H1 (cell line): ENCODE measurements around the gene FES. TPM values are rescaled to one million over a fixed set of nuclear protein-coding genes. Genes with fewer than 3 reads are reported as not detected.
A peak's percentile ranks its signal among the peaks of the same experiment; 100 is the strongest.

ENCODE experiments used
- CTCF ChIA-PET: fragments of 300-600 bp; sonication (Branson Sonifier 250); formaldehyde crosslinking; loops from one replicate; lab custom pipeline; 2021; ENCODE audit not compliant: partially characterized antibody; lab: Charles Lee
- POLR2A ChIA-PET: fragments of 300-600 bp; sonication (Branson Sonifier 250); formaldehyde crosslinking; loops from one replicate; lab custom pipeline; 2021; ENCODE audit warnings: inconsistent platforms; ENCODE audit not compliant: partially characterized antibody; lab: Charles Lee
- DNase-seq, 2 experiments: peaks; one replicate each; pipeline versions ENCODE4 v3.0.0 to v3.0.0-alpha.2; 2010 to 2022; ENCODE audit warnings: low spot score in 2 of 2, low read depth in 1 of 2, mixed read lengths in 1 of 2
- FAIRE-seq: peaks from 2 replicates; lab custom pipeline; 2011; peaks lifted over from hg19 to GRCh38; lab: Jason Lieb, UNC
- H2AFZ ChIP-seq: 2 replicates; pipeline ENCODE4 v1.8.1; 2012; ENCODE audit warnings: low read length, inconsistent platforms
- H2AK5ac ChIP-seq: 2 replicates; pipeline ENCODE4 v1.6.1; 2013; ENCODE audit warnings: low read depth, low read length
- H2BK120ac ChIP-seq: replicated peaks from 2 replicates; pipeline ENCODE3; 2013; ENCODE audit warnings: low read depth, low read length, inconsistent platforms
- H2BK12ac ChIP-seq: 2 replicates; pipeline ENCODE4 v1.6.1; 2013; ENCODE audit warnings: low read depth, low read length
- H2BK15ac ChIP-seq: 2 replicates; pipeline ENCODE4 v1.6.1; 2013; ENCODE audit warnings: low read length
- H2BK20ac ChIP-seq: 2 replicates; pipeline ENCODE4 v1.6.1; 2013; ENCODE audit warnings: low read length
- H2BK5ac ChIP-seq: 2 replicates; pipeline ENCODE4 v1.6.1; 2013; ENCODE audit warnings: low read depth, low read length
- H3K14ac ChIP-seq: 2 replicates; pipeline ENCODE4 v1.6.1; 2013; ENCODE audit warnings: inconsistent platforms; ENCODE audit not compliant: insufficient read length
- H3K18ac ChIP-seq: 2 replicates; pipeline ENCODE4 v1.6.1; 2013; ENCODE audit warnings: low read length; ENCODE audit errors: extremely low read depth
- H3K23ac ChIP-seq: 2 replicates; pipeline ENCODE4 v1.6.1; 2013; ENCODE audit warnings: inconsistent platforms; ENCODE audit not compliant: insufficient read length
- H3K23me2 ChIP-seq: 2 replicates; pipeline ENCODE4 v1.6.1; 2013; ENCODE audit warnings: low read depth, low read length
- H3K27ac ChIP-seq: 2 replicates; pipeline ENCODE4 v1.6.1; 2011; ENCODE audit warnings: low read depth, low read length, inconsistent platforms
- H3K27me3 ChIP-seq, 4 experiments: replicated peaks in 1 of 4; 1 replicate in 1 of 4; 2 replicates in 3 of 4; pipeline versions ENCODE4 v1.6.1 to v1.8.1; 2011 to 2013; ENCODE audit warnings: low read length in 3 of 4, mild to moderate bottlenecking in 3 of 4, inconsistent platforms in 2 of 4, mixed read lengths in 2 of 4, moderate library complexity in 1 of 4; ENCODE audit not compliant: control insufficient read depth in 3 of 4, insufficient read depth in 3 of 4; ENCODE audit errors: extremely low read depth in 1 of 4
- H3K36me3 ChIP-seq, 4 experiments: 2 replicates each; pipeline versions ENCODE4 v1.6.1 to v1.8.1; 2011 to 2013; ENCODE audit warnings: mild to moderate bottlenecking in 4 of 4, low read length in 3 of 4, moderate library complexity in 2 of 4, control low read depth in 1 of 4, inconsistent platforms in 1 of 4; ENCODE audit not compliant: insufficient read depth in 4 of 4, control insufficient read depth in 2 of 4
- H3K4ac ChIP-seq: replicated peaks from 2 replicates; pipeline ENCODE3; 2013; ENCODE audit warnings: low read length, low read depth, mixed read lengths, inconsistent platforms; ENCODE audit not compliant: insufficient read length
- H3K4me1 ChIP-seq, 4 experiments: replicated peaks in 1 of 4; 1 replicate in 1 of 4; 2 replicates in 3 of 4; pipeline versions ENCODE4 v1.6.1 to v1.8.1; 2011 to 2013; ENCODE audit warnings: low read length in 3 of 4, inconsistent platforms in 2 of 4, mixed read lengths in 1 of 4; ENCODE audit not compliant: insufficient read depth in 4 of 4, control insufficient read depth in 3 of 4
- H3K4me2 ChIP-seq, 2 experiments: 2 replicates each; pipeline versions ENCODE4 v1.6.1 to v1.8.1; 2011 to 2013; ENCODE audit warnings: low read depth in 2 of 2, low read length in 2 of 2, control low read depth in 1 of 2, inconsistent platforms in 1 of 2, mild to moderate bottlenecking in 1 of 2; ENCODE audit not compliant: insufficient read depth in 1 of 2
- H3K4me3 ChIP-seq, 4 experiments: fragments of 200-600, 300-600 bp in 1 of 4; sonication (generic), shearing (Covaris generic), sonication (Bioruptor Twin) in 1 of 4; 2 replicates each; pipeline versions ENCODE4 v1.5.1 to v1.8.1; 2011 to 2016; ENCODE audit warnings: low read length in 4 of 4, low read depth in 3 of 4, control low read depth in 2 of 4, inconsistent platforms in 2 of 4, mild to moderate bottlenecking in 2 of 4, mixed read lengths in 1 of 4, moderate library complexity in 1 of 4; ENCODE audit not compliant: insufficient read depth in 2 of 4; ENCODE audit errors: extremely low read depth in 1 of 4
- H3K56ac ChIP-seq: replicated peaks from 2 replicates; pipeline ENCODE3; 2013; ENCODE audit warnings: low read depth, mild to moderate bottlenecking, mixed read lengths, low read length, inconsistent platforms; ENCODE audit not compliant: insufficient read length
- H3K79me1 ChIP-seq: 2 replicates; pipeline ENCODE4 v1.6.1; 2013; ENCODE audit warnings: low read depth, low read length, control low read depth
- H3K79me2 ChIP-seq, 2 experiments: 2 replicates each; pipeline versions ENCODE4 v1.6.1 to v1.8.1; 2012 to 2013; ENCODE audit warnings: low read length in 2 of 2, mild to moderate bottlenecking in 2 of 2, inconsistent platforms in 1 of 2; ENCODE audit not compliant: insufficient read depth in 2 of 2, control insufficient read depth in 1 of 2
- H3K9ac ChIP-seq, 4 experiments: replicated peaks in 1 of 4; 1 replicate in 1 of 4; 2 replicates in 3 of 4; pipeline versions ENCODE4 v1.6.1 to v1.8.1; 2011 to 2013; ENCODE audit warnings: low read depth in 3 of 4, low read length in 3 of 4, control low read depth in 2 of 4, mild to moderate bottlenecking in 2 of 4, moderate library complexity in 2 of 4, inconsistent platforms in 1 of 4; ENCODE audit errors: extremely low read depth in 1 of 4
- H3K9me3 ChIP-seq, 2 experiments: 2 replicates each; pipeline versions ENCODE4 v1.6.1 to v1.8.1; 2012 to 2013; ENCODE audit warnings: mild to moderate bottlenecking in 2 of 2, moderate library complexity in 2 of 2, control low read depth in 1 of 2, inconsistent platforms in 1 of 2, low read depth in 1 of 2, low read length in 1 of 2, mixed read lengths in 1 of 2; ENCODE audit not compliant: insufficient read depth in 2 of 2
- H4K20me1 ChIP-seq, 2 experiments: replicated peaks in 1 of 2; 2 replicates each; pipeline versions ENCODE3 to v1.8.1; 2011 to 2013; ENCODE audit warnings: inconsistent platforms in 2 of 2, low read length in 2 of 2, mild to moderate bottlenecking in 1 of 2; ENCODE audit not compliant: insufficient read depth in 2 of 2, control insufficient read depth in 1 of 2
- H4K5ac ChIP-seq: 2 replicates; pipeline ENCODE4 v1.6.1; 2013; ENCODE audit warnings: low read length, low read depth, mixed read lengths, inconsistent platforms; ENCODE audit not compliant: insufficient read length
- H4K8ac ChIP-seq: 2 replicates; pipeline ENCODE4 v1.8.0; 2013; ENCODE audit warnings: mild to moderate bottlenecking, moderate library complexity, low read length, inconsistent platforms; ENCODE audit not compliant: insufficient read depth; ENCODE audit errors: extremely low read depth
- H4K91ac ChIP-seq: replicated peaks from 2 replicates; pipeline ENCODE3; 2013; ENCODE audit warnings: low read length, mixed read lengths, inconsistent platforms; ENCODE audit not compliant: insufficient read length
- JUND ChIP-seq: IDR thresholded peaks from 2 replicates; pipeline ENCODE4 v1.6.1; 2011; ENCODE audit warnings: mild to moderate bottlenecking, improper control_type of control experiment, low read length
- PHF8 ChIP-seq: fragments of 200-600 bp; sonication (generic); conservative IDR thresholded peaks from 2 replicates; pipeline ENCODE4 v1.7.1; 2012; ENCODE audit warnings: low read depth, mild to moderate bottlenecking, inconsistent platforms, low read length, moderate library complexity
- RAD21 ChIP-seq, 2 experiments: IDR thresholded peaks in 1 of 2; conservative IDR thresholded peaks in 1 of 2; 2 replicates each; pipeline ENCODE4 v1.6.1; 2011; ENCODE audit warnings: low read depth in 2 of 2, low read length in 2 of 2, improper control_type of control experiment in 1 of 2, inconsistent platforms in 1 of 2, mild to moderate bottlenecking in 1 of 2, moderate library complexity in 1 of 2
- RXRA ChIP-seq: IDR thresholded peaks from 2 replicates; pipeline ENCODE4 v1.6.1; 2011; ENCODE audit warnings: low read depth, mild to moderate bottlenecking, low read length, moderate library complexity; ENCODE audit not compliant: insufficient read depth
- SIN3A ChIP-seq, 2 experiments: IDR thresholded peaks in 1 of 2; conservative IDR thresholded peaks in 1 of 2; 2 replicates each; pipeline ENCODE4 v1.6.1; 2011 to 2012; ENCODE audit warnings: low read length in 2 of 2, improper control_type of control experiment in 1 of 2, low read depth in 1 of 2, mild to moderate bottlenecking in 1 of 2
- YY1 ChIP-seq: IDR thresholded peaks from 2 replicates; pipeline ENCODE4 v1.6.1; 2011; ENCODE audit warnings: low read depth, mild to moderate bottlenecking, low read length
- WGBS, 2 experiments: shearing (Covaris generic) in 1 of 2; methylation state at CpG; one replicate each; pipeline versions ENCODE4 v1.1.6 to v1.1.7; 2013 to 2015; ENCODE audit warnings: low lambda C conversion rate in 2 of 2, mixed read lengths in 2 of 2, inconsistent platforms in 1 of 2, low coverage in 1 of 2, missing lambda C conversion rate in 1 of 2; ENCODE audit not compliant: insufficient replicate concordance in 2 of 2, insufficient coverage in 1 of 2, insufficient read length in 1 of 2; ENCODE audit errors: extremely low coverage in 1 of 2, missing lambda C conversion rate in 1 of 2; 5-methylcytosine and 5-hydroxymethylcytosine counted together
- polyA plus RNA-seq, 7 experiments: library from polyadenylated mRNA; depleted of rRNA in 3 of 7; stranded (reverse) in 5 of 7; unstranded in 2 of 7; fragments of >200 nt in 5 of 7; fragments of 200-250 nt in 2 of 7; gene quantifications; 1 replicate in 5 of 7; 2 replicates in 1 of 7; 4 replicates in 1 of 7; pipeline versions ENCODE4 v1.2.1 to v1.2.3, GENCODE V29; 2011 to 2013; ENCODE audit warnings: missing spikeins in 2 of 7, mixed read lengths in 2 of 7
- total RNA-seq: library from RNA; stranded (reverse); fragmentation: NEBNext Ultra II Directional; extraction: Animal tissue kit (Norgen Biotek cat#: 25700); gene quantifications from 2 replicates; pipeline ENCODE4 v1.2.1, GENCODE V29; 2021
- TF ChIP-seq, protein P1 (sequence below): IDR thresholded peaks from 2 replicates; pipeline ENCODE4 v1.6.1; 2012; ENCODE audit warnings: low read length, inconsistent platforms
- TF ChIP-seq, protein P2 (sequence below): IDR thresholded peaks from 2 replicates; pipeline ENCODE4 v1.6.1; 2012; ENCODE audit warnings: inconsistent platforms

The FES gene
- total and polyA plus RNA-seq, 2 of the 8 experiments (the other 6 are each of a cell fraction or from before 2014, with no cell fraction given), result 8.5 to 8.6 TPM

- no peaks in the 10 kb centered on the region; a peak in 2 of 8 replicates for H3K36me3 ChIP-seq
- H3K27me3 ChIP-seq, result peaks cover 0 to 16% (median 9%) of the 10 kb centered on the region in 4 experiments; a peak in 5 of 7 replicates
- DNase-seq (no peak), FAIRE-seq (no peak)
- no peaks in the 10 kb centered on the region for H3K9me3 ChIP-seq
- H3K18ac ChIP-seq, result no peak overlapping the region
- no peak overlapping the region for H2AK5ac ChIP-seq
- H3K4me3 ChIP-seq, result peak overlapping the region in 3 of 4 experiments; percentile 52 to 77 (median 75); a peak in 4 of 8 replicates
- no peak overlapping the region for H4K91ac ChIP-seq
- H2BK12ac ChIP-seq, result no peak overlapping the region
- no peak overlapping the region for H3K4ac ChIP-seq
- H3K4me2 ChIP-seq, result peak overlapping the region; percentile 91 to 97; a peak in 3 of 4 replicates
- peaks cover 14% of the 10 kb centered on the region; the same call in 1 of the 2 replicates for H3K23me2 ChIP-seq
- no peak overlapping the region for H2BK5ac ChIP-seq
- H3K79me2 ChIP-seq, result no peaks in the 10 kb centered on the region
- H3K79me1 ChIP-seq, result no peaks in the 10 kb centered on the region
- no peak overlapping the region for H3K9ac ChIP-seq
- CTCF ChIA-PET, result interaction anchor here (0.7 to 13.3 kb wide), 12 partner anchors 7 to 1046 kb away, joined by 3 to 187 read pairs (median 3); partner anchors contain the start of genes FES, HDDC3 and UNC45A
- H4K20me1 ChIP-seq, result peaks cover 0 to 2% of the 10 kb centered on the region in 2 experiments
- no peak overlapping the region for H3K27ac ChIP-seq
- POLR2A ChIA-PET, result interaction anchor here (1.3 to 3.3 kb wide), 2 partner anchors 31 to 245 kb away, joined by 3 to 24 read pairs; partner anchors contain the start of genes HDDC3 and UNC45A
- peaks cover 5 to 8% (median 7%) of the 10 kb centered on the region in 4 experiments; a peak in 6 of 7 replicates for H3K4me1 ChIP-seq
- H2BK15ac ChIP-seq, result no peak overlapping the region
- no peak overlapping the region for H2AFZ ChIP-seq
- no peak overlapping the region for H4K5ac ChIP-seq
- H3K23ac ChIP-seq, result no peak overlapping the region
- 68% methylated on average over 14 of the region's 14 CpGs; no CpG with 5 or more reads in 1 of the 2 experiments for WGBS, 2 experiments
- H4K8ac ChIP-seq, result no peak overlapping the region
- no peak overlapping the region for H3K14ac ChIP-seq
- H2BK20ac ChIP-seq, result no peak overlapping the region
- no peak overlapping the region for H3K56ac ChIP-seq
- H2BK120ac ChIP-seq, result no peak overlapping the region
- TF ChIP-seq YY1 (no peak), SIN3A (conservative IDR thresholded peaks at IDR 0.05 in 1 of 2, IDR thresholded peaks at IDR 0.05 in 1 of 2; ENCODE audit: low read depth in 1 of 2, low read length in 2 of 2) (no peak), RAD21 (IDR thresholded peaks at IDR 0.05 in 1 of 2, conservative IDR thresholded peaks at IDR 0.05 in 1 of 2; ENCODE audit: low read depth in 2 of 2, low read length in 2 of 2) (no peak), PHF8 (no peak), RXRA (no peak), JUND (no peak)
- TF ChIP-seq, protein P1, sequence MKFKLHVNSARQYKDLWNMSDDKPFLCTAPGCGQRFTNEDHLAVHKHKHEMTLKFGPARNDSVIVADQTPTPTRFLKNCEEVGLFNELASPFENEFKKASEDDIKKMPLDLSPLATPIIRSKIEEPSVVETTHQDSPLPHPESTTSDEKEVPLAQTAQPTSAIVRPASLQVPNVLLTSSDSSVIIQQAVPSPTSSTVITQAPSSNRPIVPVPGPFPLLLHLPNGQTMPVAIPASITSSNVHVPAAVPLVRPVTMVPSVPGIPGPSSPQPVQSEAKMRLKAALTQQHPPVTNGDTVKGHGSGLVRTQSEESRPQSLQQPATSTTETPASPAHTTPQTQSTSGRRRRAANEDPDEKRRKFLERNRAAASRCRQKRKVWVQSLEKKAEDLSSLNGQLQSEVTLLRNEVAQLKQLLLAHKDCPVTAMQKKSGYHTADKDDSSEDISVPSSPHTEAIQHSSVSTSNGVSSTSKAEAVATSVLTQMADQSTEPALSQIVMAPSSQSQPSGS, result no peak
- TF ChIP-seq, protein P2, sequence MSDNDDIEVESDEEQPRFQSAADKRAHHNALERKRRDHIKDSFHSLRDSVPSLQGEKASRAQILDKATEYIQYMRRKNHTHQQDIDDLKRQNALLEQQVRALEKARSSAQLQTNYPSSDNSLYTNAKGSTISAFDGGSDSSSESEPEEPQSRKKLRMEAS, result no peak
Observed at GRCh38 chr15:90901175-90902039, 17.1 kb downstream of the FES start.
